ENCODE data around the gene APH1A.
A peak's percentile ranks its signal among the peaks of the same experiment; 100 is the strongest.
"Not testable (repeated sequence)": the region's sequence is repeated elsewhere in the genome, so short reads cannot be mapped to it uniquely, and the experiment has no call there.

APH1A gene

GRCh38 chr1:150233359-150234308 is 35.2 kb downstream of the APH1A start:
- peak overlapping the region; percentile 98 for H3K4me3 ChIP-seq (ENCODE audit: low read depth, low read length)
- TF ChIP-seq, protein P1, sequence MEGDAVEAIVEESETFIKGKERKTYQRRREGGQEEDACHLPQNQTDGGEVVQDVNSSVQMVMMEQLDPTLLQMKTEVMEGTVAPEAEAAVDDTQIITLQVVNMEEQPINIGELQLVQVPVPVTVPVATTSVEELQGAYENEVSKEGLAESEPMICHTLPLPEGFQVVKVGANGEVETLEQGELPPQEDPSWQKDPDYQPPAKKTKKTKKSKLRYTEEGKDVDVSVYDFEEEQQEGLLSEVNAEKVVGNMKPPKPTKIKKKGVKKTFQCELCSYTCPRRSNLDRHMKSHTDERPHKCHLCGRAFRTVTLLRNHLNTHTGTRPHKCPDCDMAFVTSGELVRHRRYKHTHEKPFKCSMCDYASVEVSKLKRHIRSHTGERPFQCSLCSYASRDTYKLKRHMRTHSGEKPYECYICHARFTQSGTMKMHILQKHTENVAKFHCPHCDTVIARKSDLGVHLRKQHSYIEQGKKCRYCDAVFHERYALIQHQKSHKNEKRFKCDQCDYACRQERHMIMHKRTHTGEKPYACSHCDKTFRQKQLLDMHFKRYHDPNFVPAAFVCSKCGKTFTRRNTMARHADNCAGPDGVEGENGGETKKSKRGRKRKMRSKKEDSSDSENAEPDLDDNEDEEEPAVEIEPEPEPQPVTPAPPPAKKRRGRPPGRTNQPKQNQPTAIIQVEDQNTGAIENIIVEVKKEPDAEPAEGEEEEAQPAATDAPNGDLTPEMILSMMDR (IDR thresholded peaks at IDR 0.05; ENCODE audit: insufficient read depth, low read depth, low read length, missing control alignments) = no peak
- DNase-seq (ENCODE audit: low read depth) = peak; percentile 30

DNA sequence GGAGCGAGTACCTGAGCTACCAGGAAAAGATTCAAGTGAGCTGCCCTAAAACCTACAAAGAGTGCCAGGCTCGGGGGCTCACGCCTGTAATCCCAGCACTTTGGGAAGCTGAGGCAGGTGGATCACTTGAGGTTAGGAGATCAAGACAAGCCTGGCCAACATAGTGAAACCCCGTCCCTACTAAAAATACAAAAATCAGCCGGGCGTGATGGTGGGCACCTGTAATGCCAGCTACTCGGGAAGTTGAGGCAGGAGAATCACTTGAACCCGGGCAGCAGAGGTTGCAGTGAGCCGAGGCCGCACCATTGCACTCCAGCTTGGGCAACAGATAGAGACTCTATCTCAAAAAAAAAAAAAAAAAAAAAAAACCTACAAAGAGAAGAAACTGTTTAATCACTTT is 35.9 kb downstream of the APH1A start:
- peak overlapping the region; percentile 98 for H3K4me3 ChIP-seq (ENCODE audit: low read depth, low read length)
- not testable (repeated sequence) for DNase-seq (ENCODE audit: low read depth)

GRCh38 chr1:150228246-150228645 is 40.6 kb downstream of the APH1A start:
- not testable (repeated sequence) for DNase-seq (ENCODE audit: low read depth)

DNA sequence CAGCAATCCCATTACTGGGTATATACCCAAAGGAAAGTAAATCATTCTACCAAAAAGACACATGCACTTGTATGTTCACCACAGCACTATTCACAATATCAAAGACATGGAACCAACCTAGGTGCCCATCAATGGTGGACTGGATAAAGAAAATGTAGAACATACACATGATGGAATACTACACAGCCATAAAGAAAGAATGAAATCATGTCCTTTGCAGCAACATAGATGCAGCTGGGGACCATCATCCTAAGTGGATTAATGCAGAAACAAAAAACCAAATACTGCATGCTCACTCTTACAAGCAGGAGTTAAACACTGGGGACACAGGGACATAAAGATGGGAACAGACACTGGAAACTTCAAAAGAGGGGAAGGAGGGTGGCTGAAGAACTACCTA is 41.6 kb downstream of the APH1A start:
- H3K4me3 ChIP-seq (ENCODE audit: low read depth, low read length) = no peak overlapping the region
- no peak for DNase-seq (ENCODE audit: low read depth)
- TF ChIP-seq, protein P1 (IDR thresholded peaks at IDR 0.05; ENCODE audit: insufficient read depth, low read depth, low read length, missing control alignments) = no peak

More at GRCh38 chr1:150228246-150228645, 40.6 kb downstream of the APH1A start:
- H3K4me3 ChIP-seq (ENCODE audit: low read depth, low read length) = not testable (repeated sequence)

DNA sequence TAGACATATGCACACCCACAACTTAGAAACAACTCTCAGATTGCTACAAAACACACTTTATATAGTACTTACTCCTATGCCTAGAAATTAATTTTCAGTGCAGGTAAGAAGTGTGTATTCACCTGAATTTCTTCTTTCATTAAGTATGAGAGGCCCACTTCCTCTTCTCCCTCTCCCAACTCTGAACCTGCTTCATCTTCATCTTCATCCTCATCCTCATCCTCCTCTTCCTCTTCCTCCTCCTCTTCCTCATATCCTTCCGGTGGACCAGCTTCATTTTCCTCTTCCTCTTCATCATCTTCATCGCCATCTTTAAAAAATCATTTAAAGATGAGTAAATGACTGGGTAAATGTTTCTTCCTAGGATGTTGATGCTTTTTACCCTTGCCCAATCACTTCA is 42.3 kb downstream of the APH1A start:
- TF ChIP-seq, protein P1 (IDR thresholded peaks at IDR 0.05; ENCODE audit: insufficient read depth, low read depth, low read length, missing control alignments) = no peak
- DNase-seq (ENCODE audit: low read depth) = no peak
- H3K4me3 ChIP-seq (ENCODE audit: low read depth, low read length) = no peak overlapping the region

- TF ChIP-seq, protein P1 (IDR thresholded peaks at IDR 0.05; ENCODE audit: insufficient read depth, low read depth, low read length, missing control alignments) = no peak
- DNase-seq (ENCODE audit: low read depth) = no peak
- H3K4me3 ChIP-seq (ENCODE audit: low read depth, low read length) = no peak overlapping the region
Measured at GRCh38 chr1:150225546-150225945, 43.3 kb downstream of the APH1A start.

- H3K4me3 ChIP-seq (ENCODE audit: low read depth, low read length) = no peak overlapping the region
- TF ChIP-seq, protein P1 (IDR thresholded peaks at IDR 0.05; ENCODE audit: insufficient read depth, low read depth, low read length, missing control alignments) = no peak
- DNase-seq (ENCODE audit: low read depth) = no peak
Measured at GRCh38 chr1:150224983-150225382, 43.8 kb downstream of the APH1A start.

GRCh38 chr1:150221552-150221951 is 47.3 kb downstream of the APH1A start:
- peak; percentile 29 for DNase-seq (ENCODE audit: low read depth)
- no peak overlapping the region for H3K4me3 ChIP-seq (ENCODE audit: low read depth, low read length)
- TF ChIP-seq, protein P1 (IDR thresholded peaks at IDR 0.05; ENCODE audit: insufficient read depth, low read depth, low read length, missing control alignments) = peak; percentile 35

DNA sequence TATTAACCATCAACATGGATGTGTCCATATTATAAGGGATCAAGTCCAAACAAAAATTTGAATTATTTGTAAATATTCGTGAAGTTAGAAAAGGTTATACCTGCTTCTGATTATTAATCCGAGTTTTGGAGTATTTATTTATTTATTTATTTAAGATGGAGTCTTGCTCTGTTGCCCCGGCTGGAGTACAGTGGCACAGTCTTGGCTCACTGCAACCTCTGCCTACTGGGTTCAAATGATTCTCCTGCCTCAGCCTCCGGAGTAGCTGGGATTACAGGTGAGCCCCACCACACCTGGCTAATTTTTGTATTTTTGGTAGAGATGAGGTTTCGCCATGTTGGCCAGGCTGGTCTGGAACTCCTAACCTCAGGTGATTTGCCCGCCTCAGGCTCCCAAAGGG is 53.0 kb downstream of the APH1A start:
- H3K4me3 ChIP-seq (ENCODE audit: low read depth, low read length); DNase-seq (ENCODE audit: low read depth): not testable (repeated sequence)
